Glomerular endothelial cell (primary cell): ENCODE data around the gene TKTL1. TPM values are rescaled to one million over a fixed set of nuclear protein-coding genes. Genes with fewer than 3 reads are reported as not detected.
"Not testable (repeated sequence)": the region's sequence is repeated elsewhere in the genome, so short reads cannot be mapped to it uniquely, and the experiment has no call there.

ENCODE experiments used
- DNase-seq: peaks from one replicate; pipeline ENCODE4 v3.0.0-alpha.2; 2011; ENCODE audit warnings: low read depth, low spot score; ENCODE audit errors: extremely low read depth
- total RNA-seq: library from RNA; depleted of rRNA; stranded (reverse); fragments of >200 nt; gene quantifications from 2 replicates; pipeline ENCODE4 v1.2.3, GENCODE V29; 2015

The TKTL1 gene
- total RNA-seq, 1 donor from 2014 or later, result not detected

- DNase-seq, result not testable (repeated sequence)
These were observed 47.5 kb downstream of the TKTL1 start for GRCh38 chrX:154343063-154343462.

GRCh38 chrX:154343620-154344019, 48.0 kb downstream of the TKTL1 start:
- DNase-seq, result not testable (repeated sequence)

GRCh38 chrX:154348114-154348531, 52.5 kb downstream of the TKTL1 start:
- no peak for DNase-seq

- DNase-seq, result no peak
These were observed 53.2 kb downstream of the TKTL1 start for GRCh38 chrX:154348646-154349358.

DNA sequence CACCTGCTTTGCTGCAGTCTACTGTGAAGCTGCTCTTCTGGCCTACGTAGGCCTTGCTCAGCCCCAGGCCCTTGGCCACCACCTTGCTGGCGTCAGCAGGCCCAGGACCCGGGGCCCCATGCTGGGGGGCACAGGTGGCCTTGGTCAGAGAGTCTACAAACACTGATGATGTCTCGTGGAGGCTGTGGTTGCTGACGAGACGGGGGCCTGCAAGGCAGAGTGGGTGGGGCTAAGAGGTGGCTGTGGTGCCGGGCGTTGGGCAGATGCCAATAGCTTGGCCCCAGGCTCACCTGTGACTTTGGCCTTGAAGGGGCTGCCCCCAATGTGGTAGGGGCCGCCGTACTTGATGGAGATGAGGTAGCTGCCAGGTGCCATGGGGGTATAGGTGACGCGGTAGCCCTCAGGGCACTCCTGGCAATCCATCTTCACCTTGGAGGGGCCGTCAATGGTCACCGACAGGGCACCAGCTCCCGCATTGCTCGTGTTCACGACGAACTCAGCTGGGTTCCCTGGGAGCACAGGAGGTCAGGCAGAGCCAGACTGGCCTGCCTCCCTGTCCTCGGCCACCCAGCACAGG, 53.9 kb downstream of the TKTL1 start:
- no peak for DNase-seq

- no peak for DNase-seq
These were observed 54.4 kb downstream of the TKTL1 start for GRCh38 chrX:154349979-154350378.

- DNase-seq, result no peak
These were observed 55.0 kb downstream of the TKTL1 start for GRCh38 chrX:154350429-154351182.

GRCh38 chrX:154351183-154352011, 55.8 kb downstream of the TKTL1 start:
- no peak for DNase-seq

DNA sequence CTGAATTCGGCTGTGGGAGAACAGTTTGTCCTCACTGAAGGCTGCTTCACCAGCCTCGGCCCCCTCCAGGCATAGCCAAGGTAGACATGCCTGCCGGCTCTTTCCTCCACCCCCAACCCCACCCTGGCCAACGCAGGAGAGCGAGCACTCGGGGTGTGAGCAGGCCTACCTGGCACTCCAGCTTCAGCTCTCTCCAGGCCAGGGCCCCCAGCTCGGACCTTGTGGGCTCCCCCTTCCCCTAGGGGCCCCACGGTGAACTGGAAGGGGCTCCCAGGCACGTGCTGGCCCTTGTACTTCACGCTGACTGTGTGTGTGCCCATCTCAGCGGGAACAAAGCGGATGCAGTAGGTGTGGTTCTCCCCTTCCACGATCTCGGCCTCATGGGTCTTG, 56.4 kb downstream of the TKTL1 start:
- DNase-seq, result no peak

GRCh38 chrX:154352466-154352865, 56.9 kb downstream of the TKTL1 start:
- DNase-seq, result no peak

DNA sequence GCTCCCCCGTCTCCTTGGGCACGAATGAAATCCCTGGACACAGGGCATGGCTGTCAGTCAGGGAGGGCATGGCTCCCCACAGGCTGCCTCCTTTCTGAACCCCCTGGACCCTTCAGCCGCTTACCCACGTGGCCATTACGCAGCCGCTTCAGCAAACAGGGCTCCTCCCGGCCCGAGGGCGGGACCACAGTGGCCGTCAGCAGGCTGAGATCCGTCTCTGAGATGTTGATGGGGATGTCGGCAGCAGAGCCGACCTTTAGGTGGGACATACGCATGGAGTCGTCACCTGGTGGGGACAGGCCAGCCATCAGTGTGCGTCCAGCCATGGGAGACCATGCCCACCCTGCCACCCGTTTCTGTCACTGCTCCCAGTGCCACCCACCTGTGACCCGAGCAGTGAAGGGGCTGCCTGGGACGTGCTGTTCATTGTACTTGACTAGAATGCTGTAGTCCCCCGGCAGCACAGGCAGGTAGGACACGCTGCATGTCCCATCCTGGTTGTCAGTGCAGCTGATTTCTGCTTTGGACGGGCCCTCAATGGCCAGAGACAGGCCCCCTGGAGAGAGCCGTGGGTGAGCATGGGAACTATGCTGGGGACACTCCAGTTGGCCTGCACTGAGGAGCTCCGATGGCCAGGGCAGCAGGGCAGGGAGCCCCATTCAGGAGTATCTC, 57.7 kb downstream of the TKTL1 start:
- no peak for DNase-seq

- no peak for DNase-seq
These were observed 58.4 kb downstream of the TKTL1 start for GRCh38 chrX:154354013-154354412.

DNA sequence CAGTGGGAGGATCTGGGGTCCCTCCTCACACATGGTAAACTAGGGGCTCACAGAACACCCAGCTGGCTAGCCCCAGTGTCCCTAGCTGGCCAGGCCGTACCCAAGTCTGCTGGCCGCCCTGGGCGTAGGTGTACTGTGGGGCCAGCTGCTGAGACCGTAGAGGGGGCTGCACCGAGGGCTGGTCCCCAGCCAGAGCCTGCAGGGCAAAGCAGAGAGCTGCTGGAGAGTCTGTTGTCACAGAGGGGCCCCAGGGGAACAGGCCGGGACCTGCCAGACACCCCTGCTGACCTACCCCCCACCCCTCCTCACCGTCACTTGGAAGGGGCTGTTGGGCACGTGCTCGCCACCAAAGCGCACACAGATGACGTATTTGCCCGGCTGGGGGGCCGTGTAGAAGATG, 58.9 kb downstream of the TKTL1 start:
- DNase-seq, result no peak

DNA sequence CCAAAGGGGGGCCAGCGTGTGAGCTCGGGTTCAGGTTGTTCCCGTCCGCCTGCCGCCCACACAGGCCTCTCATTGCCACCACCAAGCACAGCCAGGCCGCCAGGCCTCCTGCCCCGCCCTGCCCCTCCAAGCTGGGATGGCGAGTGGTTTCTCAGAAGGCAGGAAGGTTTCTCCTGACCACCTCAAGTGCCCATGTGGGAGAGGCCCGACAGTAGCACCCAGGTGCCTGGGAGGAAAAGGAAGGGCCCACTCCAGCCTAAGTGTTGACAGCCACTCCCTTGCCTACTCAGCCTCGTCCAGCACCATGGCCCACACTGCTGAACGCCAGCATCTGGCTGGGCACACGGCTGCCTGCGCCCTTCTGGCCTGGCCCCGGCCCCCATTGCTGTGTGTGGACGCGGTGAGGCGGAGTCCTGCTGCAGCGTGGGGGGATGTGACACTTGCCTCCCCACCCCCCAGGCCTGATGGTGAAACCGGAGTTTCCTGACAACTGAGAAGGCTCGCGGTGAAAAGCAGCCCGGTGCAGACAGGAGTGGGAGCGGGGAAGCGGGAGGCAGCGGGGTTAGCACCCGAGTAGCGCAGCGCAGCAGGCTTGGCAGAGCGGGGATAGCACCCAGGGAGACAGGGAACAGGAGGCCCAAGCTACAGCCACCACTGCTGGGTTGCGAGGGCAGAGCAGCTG, 59.6 kb downstream of the TKTL1 start:
- DNase-seq, result no peak

DNA sequence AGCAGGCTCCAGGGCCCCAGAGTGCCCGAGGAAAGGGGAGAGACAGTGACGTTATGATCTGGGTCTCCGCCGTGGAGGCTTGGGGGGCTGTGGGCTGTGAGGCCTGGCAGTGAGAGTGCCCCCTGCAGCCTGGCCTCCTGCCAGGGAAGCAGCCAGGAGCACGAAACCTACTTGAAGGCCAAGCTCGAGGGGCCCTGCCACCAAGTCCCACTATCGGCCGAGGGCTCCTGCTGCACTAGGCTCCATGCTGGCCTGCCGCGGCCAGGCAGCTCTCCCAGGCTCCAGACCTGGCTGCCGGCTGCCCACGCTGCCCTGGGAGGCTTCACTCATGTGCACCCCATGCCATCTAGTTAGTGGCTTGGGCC, 60.2 kb downstream of the TKTL1 start:
- DNase-seq, result no peak

- no peak for DNase-seq
These were observed 61.0 kb downstream of the TKTL1 start for GRCh38 chrX:154356596-154356995.

- no peak for DNase-seq
These were observed 61.6 kb downstream of the TKTL1 start for GRCh38 chrX:154357205-154357604.

DNA sequence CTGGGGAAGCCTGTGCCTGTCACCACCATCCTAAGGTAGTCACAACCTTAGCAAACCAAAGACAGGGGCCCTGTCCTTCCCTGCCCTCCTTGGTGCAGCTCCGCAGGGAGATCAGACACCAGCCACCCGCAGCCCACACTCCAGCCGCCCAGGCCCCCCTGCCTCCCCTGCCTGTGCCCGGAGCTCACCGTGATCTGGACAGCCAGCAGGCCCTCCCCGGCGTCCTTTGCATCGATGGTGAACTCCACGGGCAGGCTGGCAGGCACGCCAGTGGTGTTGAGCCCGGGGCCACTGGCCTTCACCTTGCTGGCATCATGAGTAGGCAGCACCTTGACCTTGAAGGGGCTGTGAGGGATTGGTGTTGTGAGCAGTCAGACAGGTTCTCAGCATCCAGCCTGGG, 62.4 kb downstream of the TKTL1 start:
- no peak for DNase-seq

DNA sequence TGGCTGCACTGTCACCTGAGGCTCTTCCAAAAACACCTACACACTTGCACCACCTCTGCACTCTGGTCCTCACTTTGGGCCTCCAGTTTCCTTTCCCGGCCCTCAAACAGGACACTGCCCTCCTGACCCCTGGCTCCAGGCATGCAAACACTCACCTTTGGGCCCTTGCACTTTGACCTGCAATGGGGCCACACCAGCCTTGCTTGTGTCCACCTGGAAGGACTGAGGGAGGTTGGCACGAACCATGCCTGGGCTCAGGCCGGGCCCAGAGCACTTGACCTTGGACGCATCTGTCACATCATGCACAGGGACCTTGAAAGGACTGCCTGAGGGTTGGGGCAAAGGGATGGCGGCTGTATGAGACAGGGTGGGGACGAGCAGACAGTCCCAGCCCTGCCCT, 63.2 kb downstream of the TKTL1 start:
- DNase-seq, result no peak
